Pancreas (tissue), 10 donors: ENCODE data around the gene ARHGEF3. TPM values are rescaled to one million over a fixed set of nuclear protein-coding genes. Genes with fewer than 3 reads are reported as not detected.

Source experiments
- ATAC-seq, 4 donors: fragments of 200-7000 bp; cut with Tn5 transposase; one replicate each; pipeline versions ENCODE4 v1.8.0 to v1.9.1; 2020; ENCODE audit warnings: mild to moderate bottlenecking in 4 of 4, moderate library complexity in 4 of 4
- DNase-seq, 6 donors: peaks; one replicate each; pipeline ENCODE4 v3.0.0-alpha.2; 2020
- FAIRE-seq: peaks from 2 replicates; lab custom pipeline; 2012; peaks lifted over from hg19 to GRCh38; lab: Jason Lieb, UNC
- H3K27ac ChIP-seq, 4 donors: fragments of 200-600 bp; sonication (generic); 1 replicate in 3 of 4; 2 replicates in 1 of 4; pipeline versions ENCODE4 v1.5.0 to v1.8.0; 2020
- H3K27me3 ChIP-seq, 4 donors: fragments of 200-600 bp; one replicate each; pipeline ENCODE4 v1.8.0; 2021
- H3K36me3 ChIP-seq, 3 donors: fragments of 200-600 bp; sonication (generic) in 1 of 3; one replicate each; pipeline versions ENCODE4 v1.5.0 to v1.8.0; 2020 to 2021
- H3K4me1 ChIP-seq, 3 donors: fragments of 200-600 bp; one replicate each; pipeline ENCODE4 v1.8.0; 2021
- H3K4me3 ChIP-seq, 4 donors: fragments of 200-600 bp; sonication (generic) in 2 of 4; one replicate each; pipeline versions ENCODE4 v1.5.0 to v1.8.0; 2020 to 2021
- H3K9me3 ChIP-seq, 4 donors: fragments of 200-600 bp; one replicate each; pipeline ENCODE4 v1.8.0; 2021
- CTCF ChIP-seq, 4 donors: fragments of 200-600 bp; sonication (generic) in 3 of 4; IDR thresholded peaks; one replicate each; pipeline versions ENCODE4 v1.5.0 to v1.8.0; 2021; ENCODE audit warnings: antibody characterized with exemption in 4 of 4
- WGBS, 2 donors: extraction: QIAGEN DNeasy Blood & Tissue Kit; methylation state at CpG; one replicate each; pipeline ENCODE4 v1.1.7; 2013; 5-methylcytosine and 5-hydroxymethylcytosine counted together
- intact Hi-C, 3 donors: fragments of 100-400 bp; cut with DNase I; formaldehyde crosslinking; loops; one replicate each; pipeline versions ENCODE4 v1.11.1 to v1.14.2; 2022
- polyA plus RNA-seq, 2 donors: library from polyadenylated mRNA; stranded (reverse); fragments of 200-250 nt; gene quantifications; one replicate each; pipeline ENCODE4 v1.2.3, GENCODE V29; 2013
- total RNA-seq, 6 donors: library from RNA; stranded (reverse); fragmentation: NEBNext Ultra II Directional in 4 of 6; extraction: Animal tissue kit (Norgen Biotek cat#: 25700) in 4 of 6; gene quantifications; one replicate each; pipeline versions ENCODE4 v1.2.1 to v1.2.4, GENCODE V29; 2021 to 2023
- donor health status: healthy with polysubstance abuse.
- donor health status: DM: no; HTN: no; CAD: no; lungs with moderate emphysema.
- donor health status: DM: no; HTN: no; CAD: no.
- donor health status: control.
- donor health status: control.
- donor health status: Bipolar disorder and iron deficiency.
- donor health status: DM: yes; HTN: yes; CAD: no.
- donor health status: DM: no; HTN: no; CAD: no.
- donor health status: DM: no; HTN: no; CAD: no.
- donor health status: DM: yes; HTN: yes; CAD: no.

ARHGEF3 gene
- total and polyA plus RNA-seq, 8 donors: 11.4 to 36.5 (median 25.6) TPM

GRCh38 chr3:56772952-56773938 is 28.5 kb downstream of the ARHGEF3 start:
- DNase-seq (no peak), ATAC-seq (no peak), FAIRE-seq (no peak)
- TF ChIP-seq CTCF (IDR thresholded peaks at IDR 0.05): no peak
- peaks cover 0 to 19% (median 0%) of the 10 kb centered on the region in 3 donors for H3K36me3 ChIP-seq
- peaks cover 17 to 28% (median 23%) of the 10 kb centered on the region in 3 donors for H3K4me1 ChIP-seq
- intact Hi-C loops: no loop called here
- H3K9me3 ChIP-seq: no peaks in the 10 kb centered on the region
- H3K27me3 ChIP-seq: no peaks in the 10 kb centered on the region
- no peak overlapping the region for H3K4me3 ChIP-seq
- WGBS, 2 donors: 79 to 81% methylated on average over 16 of the region's 16 CpGs
- no peak overlapping the region for H3K27ac ChIP-seq

GRCh38 chr3:56771376-56771775 is 30.4 kb downstream of the ARHGEF3 start:
- Histone ChIP-seq H3K27me3 (no peaks in the 10 kb centered on the region), H3K36me3 (peaks cover 0 to 19% (median 0%) of the 10 kb centered on the region in 3 donors), H3K27ac (no peak overlapping the region), H3K4me1 (peaks cover 5 to 12% (median 11%) of the 10 kb centered on the region in 3 donors), H3K4me3 (no peak overlapping the region), H3K9me3 (no peaks in the 10 kb centered on the region)
- DNase-seq: no peak
- intact Hi-C loops: no loop called here
- no peak for ATAC-seq
- FAIRE-seq: no peak
- TF ChIP-seq CTCF (IDR thresholded peaks at IDR 0.05): no peak

- DNase-seq (no peak), FAIRE-seq (no peak), ATAC-seq (peak in 3 of 4 donors; percentile 38 to 59 (median 39))
- intact Hi-C loops: no loop called here
- H3K27ac ChIP-seq: no peak overlapping the region
- no peaks in the 10 kb centered on the region for H3K27me3 ChIP-seq
- H3K4me3 ChIP-seq: no peak overlapping the region
- 58 to 62% methylated on average over 7 of the region's 7 CpGs for WGBS, 2 donors
- H3K36me3 ChIP-seq: peaks cover 0 to 19% (median 0%) of the 10 kb centered on the region in 3 donors
- H3K9me3 ChIP-seq: no peaks in the 10 kb centered on the region
- no peak for TF ChIP-seq CTCF (IDR thresholded peaks at IDR 0.05)
- H3K4me1 ChIP-seq: peaks cover 3 to 23% (median 7%) of the 10 kb centered on the region in 3 donors
These were observed 32.5 kb downstream of the ARHGEF3 start for GRCh38 chr3:56769116-56769707.

- no peak for DNase-seq
- 75 to 80% methylated on average over 6 of the region's 6 CpGs for WGBS, 2 donors
- H3K27ac ChIP-seq: no peak overlapping the region
- intact Hi-C loops: no loop called here
- FAIRE-seq: no peak
- no peak overlapping the region for H3K4me3 ChIP-seq
- ATAC-seq: peak in 2 of 4 donors; percentile 8 to 24
- H3K4me1 ChIP-seq: peaks cover 0 to 31% (median 22%) of the 10 kb centered on the region in 3 donors
- no peaks in the 10 kb centered on the region for H3K9me3 ChIP-seq
- no peak for TF ChIP-seq CTCF (IDR thresholded peaks at IDR 0.05)
- no peaks in the 10 kb centered on the region for H3K27me3 ChIP-seq
- no peaks in the 10 kb centered on the region for H3K36me3 ChIP-seq
These were observed 36.7 kb downstream of the ARHGEF3 start for GRCh38 chr3:56764904-56765547.
